ENCODE results near the gene PDLIM4.

Gene PDLIM4

GRCh38 chr5:132309679-132310078 lies 52.2 kb downstream of the PDLIM4 start:
- no peak for DNase-seq (ENCODE audit: low read depth in 2 of 2)

- no peak for DNase-seq (ENCODE audit: low read depth in 2 of 2)
Measured at GRCh38 chr5:132310141-132310834, 52.8 kb downstream of the PDLIM4 start.

GRCh38 chr5:132313366-132313765 lies 55.9 kb downstream of the PDLIM4 start:
- DNase-seq (ENCODE audit: low read depth in 2 of 2) = no peak

DNA sequence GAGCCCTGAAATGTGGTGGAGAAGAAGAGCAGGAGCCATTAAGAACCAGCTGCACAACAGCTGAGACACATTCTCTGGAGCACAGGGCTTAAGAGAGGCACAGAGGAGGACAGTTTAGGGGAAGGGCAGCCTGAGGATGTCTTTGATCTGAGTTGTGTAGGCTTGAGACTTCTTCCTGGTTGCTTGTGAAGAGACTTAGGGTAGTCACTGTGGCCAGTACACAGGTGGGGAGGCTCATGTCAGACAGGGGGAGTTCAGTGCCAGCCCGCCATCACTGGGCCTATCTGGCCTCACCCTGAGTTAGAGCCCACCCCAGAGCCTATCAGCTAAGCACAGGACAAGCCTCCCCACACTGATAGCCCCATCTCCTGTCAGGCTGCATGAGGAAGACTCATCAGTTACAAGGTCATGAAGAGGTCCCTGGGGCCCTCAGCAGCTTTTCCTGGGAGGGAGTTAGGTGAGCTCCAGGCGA lies 56.5 kb downstream of the PDLIM4 start:
- DNase-seq (ENCODE audit: low read depth in 2 of 2) = no peak

DNA sequence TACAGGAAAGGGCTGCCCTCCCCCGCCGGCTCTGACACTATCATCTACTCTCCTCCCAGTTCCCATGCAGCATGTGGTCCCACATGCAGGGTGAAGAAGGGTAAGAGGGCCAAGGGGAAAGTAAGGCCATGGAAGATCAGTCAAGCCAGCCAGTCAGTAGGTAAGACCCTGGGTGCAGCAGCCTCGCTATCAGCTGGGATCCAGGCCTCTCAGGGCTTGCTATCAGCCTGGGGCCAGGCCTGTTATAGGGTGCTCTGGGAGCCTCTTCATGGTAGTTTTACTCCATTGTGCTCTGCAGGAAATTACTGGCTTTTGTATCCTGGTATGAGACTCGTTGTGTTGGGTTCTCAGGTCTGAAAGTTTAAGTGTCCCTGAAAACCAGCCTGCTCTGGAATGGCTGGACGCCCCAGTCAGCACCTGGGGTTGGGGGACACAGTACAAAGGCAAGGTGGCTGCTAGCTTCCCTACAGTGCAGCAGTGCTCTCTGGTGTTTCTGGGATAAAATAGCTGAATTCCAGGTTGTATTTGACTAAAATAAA lies 58.1 kb downstream of the PDLIM4 start:
- DNase-seq (ENCODE audit: low read depth in 2 of 2) = no peak

DNA sequence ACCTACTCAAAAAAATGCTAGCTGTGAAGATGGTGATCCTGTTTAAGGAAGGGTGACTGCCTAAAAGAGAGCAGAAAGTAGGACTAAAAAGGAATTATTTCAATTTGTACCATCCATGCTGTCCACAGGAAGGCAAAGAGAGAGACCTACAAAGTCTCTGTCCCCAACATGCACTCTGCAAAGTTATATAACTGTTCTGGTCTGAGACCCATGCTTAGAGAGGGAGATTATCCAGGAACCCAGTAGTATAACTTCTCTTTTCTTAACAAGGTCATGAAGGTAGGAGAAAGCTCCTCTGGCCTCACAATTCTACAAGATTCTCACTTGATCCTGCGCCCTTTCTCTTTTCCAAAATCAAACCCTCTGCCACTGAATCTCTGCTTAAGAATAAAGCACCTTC lies 62.5 kb downstream of the PDLIM4 start:
- no peak for DNase-seq (ENCODE audit: low read depth in 2 of 2)

- DNase-seq (ENCODE audit: low read depth in 2 of 2) = no peak
Measured at GRCh38 chr5:132321109-132321721, 63.7 kb downstream of the PDLIM4 start.

DNA sequence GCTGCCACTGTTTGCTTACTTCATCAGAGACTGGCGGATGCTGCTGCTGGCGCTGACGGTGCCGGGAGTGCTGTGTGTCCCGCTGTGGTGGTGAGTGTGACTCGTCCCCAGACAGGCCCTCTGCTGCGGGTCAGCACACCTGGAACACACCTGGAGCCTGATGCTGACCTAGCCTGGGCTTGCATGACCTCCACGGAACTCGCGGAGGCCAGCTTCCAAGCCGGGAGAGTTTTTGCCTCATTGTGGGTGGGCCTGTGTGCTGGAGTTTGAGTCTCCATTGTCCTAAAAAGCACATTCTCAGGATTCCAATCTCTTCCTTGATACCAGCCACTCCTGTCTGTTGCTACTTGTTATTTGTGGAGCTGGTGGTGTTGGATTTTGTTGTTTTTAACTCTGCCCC lies 64.8 kb downstream of the PDLIM4 start:
- DNase-seq (ENCODE audit: low read depth in 2 of 2) = no peak

Measured in stimulated activated CD8-positive, alpha-beta memory T cell treated with anti-CD3 and anti-CD28 coated beads, Interleukin-2, amount 100 ng/mL, for 1 hour (primary cell).